HG03354 (cell line): Measurements from ENCODE around the gene SLCO1A2.
"Not testable (repeated sequence)": the region's sequence is repeated elsewhere in the genome, so short reads cannot be mapped to it uniquely, and the experiment has no call there.

Experiments
- ATAC-seq: cut with Tn5 transposase; IDR thresholded peaks from one replicate; pipeline ENCODE4 v1.9.1; 2021; ENCODE audit warnings: mild to moderate bottlenecking; ENCODE audit not compliant: unreplicated experiment, poor library complexity, severe bottlenecking

The SLCO1A2 gene, protein sequence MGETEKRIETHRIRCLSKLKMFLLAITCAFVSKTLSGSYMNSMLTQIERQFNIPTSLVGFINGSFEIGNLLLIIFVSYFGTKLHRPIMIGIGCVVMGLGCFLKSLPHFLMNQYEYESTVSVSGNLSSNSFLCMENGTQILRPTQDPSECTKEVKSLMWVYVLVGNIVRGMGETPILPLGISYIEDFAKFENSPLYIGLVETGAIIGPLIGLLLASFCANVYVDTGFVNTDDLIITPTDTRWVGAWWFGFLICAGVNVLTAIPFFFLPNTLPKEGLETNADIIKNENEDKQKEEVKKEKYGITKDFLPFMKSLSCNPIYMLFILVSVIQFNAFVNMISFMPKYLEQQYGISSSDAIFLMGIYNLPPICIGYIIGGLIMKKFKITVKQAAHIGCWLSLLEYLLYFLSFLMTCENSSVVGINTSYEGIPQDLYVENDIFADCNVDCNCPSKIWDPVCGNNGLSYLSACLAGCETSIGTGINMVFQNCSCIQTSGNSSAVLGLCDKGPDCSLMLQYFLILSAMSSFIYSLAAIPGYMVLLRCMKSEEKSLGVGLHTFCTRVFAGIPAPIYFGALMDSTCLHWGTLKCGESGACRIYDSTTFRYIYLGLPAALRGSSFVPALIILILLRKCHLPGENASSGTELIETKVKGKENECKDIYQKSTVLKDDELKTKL

DNA sequence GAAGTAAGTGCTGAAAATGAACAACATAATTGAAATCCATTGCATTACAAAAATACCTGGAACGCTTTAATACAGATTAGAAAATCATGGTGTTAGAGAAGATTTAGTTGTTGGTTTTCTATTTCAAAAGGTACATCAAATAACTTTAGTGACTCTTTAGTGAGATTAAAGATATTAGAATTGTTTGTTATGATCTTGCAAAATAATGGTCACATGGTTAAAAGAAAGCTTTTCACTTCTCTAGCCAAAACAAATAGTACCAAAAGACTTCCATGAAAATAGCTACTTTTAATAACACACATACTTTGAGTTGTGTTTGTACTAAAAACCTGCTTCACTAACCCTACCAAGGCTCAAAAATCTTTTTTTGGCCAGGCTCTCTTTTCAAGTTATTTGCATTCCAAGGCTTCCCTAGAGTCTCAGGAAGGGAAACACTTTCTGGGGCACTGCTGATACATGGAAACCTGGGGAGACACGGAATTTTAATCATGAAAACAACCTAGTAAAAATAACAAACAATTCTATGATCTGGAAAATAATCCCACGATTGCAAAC is at the start of gene SLCO1A2:
Gene SLCO1A2 (minus strand): TSS at position 147 of the 555 bp plus-strand sequence. CDS start 270 bp downstream, outside the sequence.
- ATAC-seq, result no peak

DNA sequence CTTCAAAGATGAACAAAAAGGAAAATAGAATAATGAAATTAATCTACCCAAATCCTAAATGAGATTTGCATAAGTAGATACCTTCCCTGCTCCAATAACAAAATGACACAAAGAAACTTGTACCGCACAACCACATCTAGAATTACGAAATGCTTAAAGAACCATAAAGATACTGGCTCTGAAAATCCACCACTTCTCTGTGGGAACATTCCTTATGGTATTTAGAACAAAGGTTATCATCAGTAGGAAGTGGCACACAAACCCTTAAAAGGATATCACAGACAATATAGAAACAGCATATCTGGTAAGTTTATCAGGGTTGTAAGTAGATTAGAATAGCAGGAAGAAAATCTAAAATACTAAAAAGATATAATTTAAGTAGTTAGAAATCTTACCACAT is 49.5 kb upstream of the SLCO1A2 start:
- no peak for ATAC-seq

DNA sequence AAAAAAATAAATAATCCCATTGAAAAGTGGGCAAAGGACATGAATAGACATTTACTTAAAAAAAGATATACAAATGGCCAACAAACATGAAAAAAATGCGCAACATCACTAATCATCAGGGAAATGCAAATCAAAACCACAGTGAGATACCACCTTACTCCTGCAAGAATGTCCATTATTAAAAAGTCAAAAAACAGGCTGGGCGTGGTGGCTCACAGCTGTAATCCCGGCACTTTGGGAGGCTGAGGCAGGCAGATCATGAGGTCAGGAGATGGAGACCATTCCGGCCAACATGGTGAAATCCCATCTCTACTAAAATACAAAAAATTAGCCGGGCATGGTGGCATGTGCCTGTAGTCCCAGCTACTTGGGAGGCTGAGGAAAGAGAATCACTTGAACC is 46.6 kb upstream of the SLCO1A2 start:
- not testable (repeated sequence) for ATAC-seq

DNA sequence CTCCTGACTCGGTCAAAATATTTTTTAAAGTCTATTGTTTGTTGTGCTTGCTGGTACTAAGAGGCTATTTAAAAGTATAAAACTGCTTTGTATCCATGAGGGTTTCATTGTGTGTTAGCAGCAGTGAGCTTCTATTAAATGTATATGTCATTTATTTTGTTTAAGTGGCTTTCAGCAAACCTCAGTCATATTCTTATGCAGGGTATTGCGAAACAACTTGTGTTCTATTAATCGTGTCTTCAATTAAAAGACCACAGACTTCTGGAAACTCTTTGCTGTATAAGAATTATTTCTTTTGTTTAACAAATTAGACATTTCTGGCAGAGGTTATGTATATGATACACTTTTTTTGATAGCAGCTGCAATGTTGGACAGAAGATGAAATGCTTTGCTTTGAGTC is 44.5 kb upstream of the SLCO1A2 start:
- no peak for ATAC-seq

DNA sequence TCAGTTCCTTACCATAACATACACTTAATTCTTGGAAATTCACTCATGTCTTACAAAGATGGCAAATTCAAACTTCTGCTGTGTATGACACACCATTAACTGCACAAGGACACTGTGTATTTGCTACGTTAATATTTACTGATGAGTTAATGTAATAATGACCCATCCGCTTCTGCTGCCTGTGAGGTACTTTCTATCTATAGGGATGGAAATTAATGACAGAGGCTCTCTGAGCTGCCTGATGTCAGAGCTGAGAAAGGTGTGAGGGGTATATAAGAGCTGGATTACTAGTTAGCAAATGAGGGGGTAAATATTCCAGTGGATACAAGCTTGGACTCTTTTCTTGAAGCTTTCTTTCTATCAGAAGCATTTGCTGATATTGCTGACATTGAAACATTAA is 37.9 kb upstream of the SLCO1A2 start, which contains the start of gene IAPP:
Gene IAPP (plus strand): TSS at position 301 of the 400 bp plus-strand sequence. CDS start 450 bp downstream, outside the sequence.
- no peak for ATAC-seq

DNA sequence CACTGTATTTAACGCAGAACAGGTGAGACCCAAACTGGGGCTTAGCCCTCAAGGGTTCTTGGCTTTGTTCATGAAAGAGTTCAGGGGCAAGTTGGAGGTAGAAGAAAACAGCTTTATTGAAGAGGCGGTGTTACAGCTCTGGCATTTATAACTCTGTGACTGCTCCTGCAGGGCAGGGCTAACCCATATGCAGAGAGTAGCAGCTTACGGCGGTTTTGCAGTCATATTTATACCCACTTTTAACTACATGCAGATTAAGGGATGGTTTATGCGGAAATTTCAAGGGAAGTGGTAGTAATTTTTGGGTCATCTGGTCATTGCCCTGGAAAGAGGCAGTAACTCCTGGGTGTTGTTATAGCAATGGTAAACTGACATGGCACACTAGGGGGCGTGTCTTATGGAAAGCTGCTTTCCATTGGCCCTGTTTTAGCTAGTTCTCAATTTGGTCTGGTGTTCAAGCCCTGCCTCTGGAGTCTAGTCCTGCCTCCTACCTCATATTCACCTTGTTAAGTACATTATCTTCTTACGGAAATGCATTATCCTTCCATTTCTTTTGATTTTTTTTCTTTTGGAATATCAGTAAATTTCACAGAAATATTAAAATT is 36.2 kb upstream of the SLCO1A2 start:
- no peak for ATAC-seq

DNA sequence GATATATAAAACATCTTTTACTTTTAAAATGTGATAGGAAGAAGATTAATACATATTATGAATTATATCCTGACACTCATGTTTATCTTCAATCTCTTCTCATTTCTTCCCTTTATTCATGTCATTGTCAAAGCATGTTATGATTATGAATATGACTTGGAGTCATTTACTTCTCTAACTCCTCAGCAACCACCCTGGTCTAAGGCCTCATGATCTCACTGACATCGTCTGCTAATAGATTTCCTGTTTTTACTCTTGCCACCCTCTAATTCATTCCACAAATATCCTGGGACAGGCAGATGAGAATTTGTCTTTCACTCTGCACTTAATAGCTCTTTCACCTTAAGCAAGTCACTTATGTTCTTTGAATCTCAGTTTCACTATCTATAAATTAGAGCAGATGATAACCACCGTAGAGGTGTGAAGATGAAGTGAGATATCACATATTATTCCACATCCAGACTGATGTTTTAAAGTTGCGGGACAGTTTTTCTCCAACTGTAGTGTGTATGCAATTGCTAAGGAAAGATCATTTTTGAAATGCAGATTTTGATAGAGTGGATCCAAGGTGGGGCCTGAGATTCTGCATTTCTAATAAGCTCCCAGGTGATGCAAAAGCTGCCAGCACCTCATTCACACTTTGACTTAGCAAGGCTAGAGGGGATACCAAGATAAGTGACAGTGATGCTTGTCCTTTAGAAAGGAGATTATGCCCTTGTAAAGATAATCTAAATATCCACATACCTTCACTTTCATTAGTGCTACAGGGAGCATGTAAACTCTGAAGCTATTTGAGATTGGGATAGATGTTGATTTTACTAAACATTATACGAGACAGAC is 34.6 kb upstream of the SLCO1A2 start:
- no peak for ATAC-seq

DNA sequence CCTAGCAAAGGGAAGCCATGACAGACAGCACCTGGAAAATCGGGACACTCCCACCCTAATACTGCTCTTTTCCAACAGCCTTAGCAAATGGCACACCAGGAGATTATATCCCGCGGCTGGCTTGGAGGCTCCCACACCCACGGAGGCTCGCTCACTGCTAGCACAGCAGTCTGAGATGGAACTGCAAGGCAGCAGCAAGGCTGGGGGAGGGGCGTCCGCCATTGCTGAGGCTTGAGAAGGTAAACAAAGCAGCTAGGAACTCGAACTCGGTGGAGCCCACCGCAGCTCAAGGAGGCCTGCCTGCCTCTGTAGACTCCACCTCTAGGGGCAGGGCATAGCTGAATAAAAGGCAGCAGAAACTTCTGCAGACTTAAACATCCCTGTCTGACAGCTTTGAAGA is 25.9 kb upstream of the SLCO1A2 start:
- not testable (repeated sequence) for ATAC-seq

DNA sequence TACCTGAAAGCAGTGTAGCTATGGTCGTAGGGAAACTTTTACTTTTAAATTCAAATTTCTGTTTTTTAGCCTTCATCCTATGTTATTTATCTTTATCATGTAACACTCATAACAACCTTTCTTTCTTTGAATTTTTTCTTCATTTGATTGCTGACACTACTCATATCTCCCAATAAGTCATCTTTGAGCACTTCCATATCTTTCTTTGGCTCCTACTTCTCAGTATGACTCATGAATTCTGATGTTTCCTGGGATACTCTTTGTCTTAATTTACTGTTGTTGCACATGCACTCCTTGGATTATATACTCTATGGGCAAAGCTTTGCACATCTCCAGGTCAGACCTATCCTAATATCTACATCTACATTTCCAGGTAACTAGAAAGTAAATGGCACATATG is 19.9 kb upstream of the SLCO1A2 start:
- no peak for ATAC-seq

DNA sequence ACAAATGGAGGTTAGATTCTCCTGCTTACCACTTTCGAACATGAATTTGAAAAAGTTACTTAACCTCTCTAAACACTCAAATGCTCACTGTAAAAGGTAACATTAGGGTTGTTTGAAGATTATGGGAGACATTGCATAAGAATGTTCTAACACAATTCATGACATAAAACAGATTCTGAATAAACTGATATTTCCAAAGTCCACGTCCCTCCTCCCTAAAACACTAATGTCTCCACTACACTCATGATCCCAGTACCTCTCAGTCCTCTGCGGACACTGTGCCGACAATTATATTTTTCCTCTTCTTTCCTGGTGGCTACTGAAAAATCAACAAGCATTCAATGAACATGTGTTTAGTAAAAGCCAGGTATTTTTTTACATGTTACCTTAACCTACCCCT is 19.2 kb upstream of the SLCO1A2 start:
- no peak for ATAC-seq

DNA sequence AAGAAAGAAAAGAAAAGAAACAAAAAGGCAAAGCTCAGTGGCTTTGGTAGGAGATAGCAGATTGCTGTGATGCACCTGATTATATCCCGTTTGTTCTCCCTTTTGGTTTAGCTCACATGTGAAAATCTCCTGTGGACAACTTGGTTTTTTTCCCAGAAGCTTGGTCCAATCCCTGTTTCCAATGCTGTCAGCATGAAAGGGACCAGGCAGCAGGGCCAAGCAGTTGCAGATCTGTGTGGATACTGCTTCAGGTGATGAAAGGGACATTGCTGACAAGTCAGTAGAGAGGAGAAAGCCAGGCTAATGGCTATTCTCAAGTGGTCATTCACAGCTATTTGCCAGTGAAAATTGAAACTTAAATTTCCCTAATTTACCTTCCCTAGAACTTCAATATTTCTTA is 18.8 kb upstream of the SLCO1A2 start:
- ATAC-seq, result no peak

DNA sequence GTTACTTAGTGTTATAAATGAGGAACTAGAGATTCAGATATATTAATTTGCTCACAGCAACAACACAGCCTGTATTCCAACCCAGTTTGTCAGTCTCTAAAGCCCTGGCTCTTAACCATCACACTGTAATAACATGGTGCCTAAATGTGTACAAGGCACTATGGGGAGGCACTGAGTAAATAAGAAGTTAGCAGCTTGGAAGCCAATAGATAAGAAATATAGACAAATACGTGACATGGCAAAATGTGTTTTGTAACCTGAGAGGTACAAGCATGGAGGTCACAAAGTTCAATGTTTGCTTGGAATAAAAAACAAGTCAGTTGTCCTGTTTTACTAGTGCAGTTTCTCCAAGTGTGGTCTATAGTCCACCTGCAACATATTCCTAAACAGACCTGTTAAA is 16.3 kb upstream of the SLCO1A2 start:
- no peak for ATAC-seq

DNA sequence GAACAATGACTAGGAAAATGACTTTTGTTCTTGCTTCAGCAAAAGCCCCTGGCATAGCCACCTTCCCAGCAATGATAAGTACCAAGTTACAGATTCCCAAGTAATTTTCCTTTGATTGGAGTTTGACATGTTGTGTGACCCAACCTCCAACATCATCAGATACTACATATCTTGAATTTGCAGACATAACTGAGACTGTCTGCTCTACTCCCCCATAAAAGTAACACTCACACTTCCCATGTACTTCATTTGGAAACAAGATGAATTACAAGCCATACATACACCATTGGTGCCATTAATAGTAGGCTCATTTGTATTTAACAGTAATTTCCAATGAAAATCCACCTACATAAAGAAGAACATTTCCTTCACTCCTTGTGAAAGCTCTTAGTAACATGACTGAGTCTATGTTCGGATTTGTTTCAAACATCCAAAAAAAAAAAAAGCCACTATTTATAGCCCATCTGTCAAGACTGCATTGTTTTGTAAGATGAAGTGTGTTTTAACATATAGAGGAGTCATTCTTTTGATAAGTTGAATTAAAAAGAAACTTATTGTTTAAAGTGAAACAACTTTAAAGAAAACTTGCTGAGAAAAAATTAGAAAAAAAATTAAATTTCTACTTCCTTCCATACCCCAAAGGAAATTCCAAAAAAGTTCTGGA is 12.0 kb upstream of the SLCO1A2 start:
- ATAC-seq, result no peak

DNA sequence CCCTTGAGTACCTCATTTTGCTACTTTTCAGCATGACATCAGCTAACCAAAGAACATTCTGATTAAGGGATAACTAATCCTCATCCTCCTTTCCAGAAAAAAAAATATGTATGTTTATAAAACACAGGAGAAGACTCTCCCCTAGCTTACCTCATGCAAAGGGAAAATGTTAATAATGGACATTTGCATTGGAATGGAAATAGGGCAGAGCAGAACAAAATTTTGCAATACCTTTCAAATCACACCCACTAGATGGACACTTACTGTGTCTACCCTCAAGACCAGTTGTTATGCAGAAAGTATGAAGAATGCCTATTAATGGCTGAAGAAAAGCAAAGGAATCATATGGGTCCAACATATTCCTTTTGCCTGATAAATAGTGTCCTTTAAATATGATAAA is 8.9 kb upstream of the SLCO1A2 start:
- no peak for ATAC-seq

DNA sequence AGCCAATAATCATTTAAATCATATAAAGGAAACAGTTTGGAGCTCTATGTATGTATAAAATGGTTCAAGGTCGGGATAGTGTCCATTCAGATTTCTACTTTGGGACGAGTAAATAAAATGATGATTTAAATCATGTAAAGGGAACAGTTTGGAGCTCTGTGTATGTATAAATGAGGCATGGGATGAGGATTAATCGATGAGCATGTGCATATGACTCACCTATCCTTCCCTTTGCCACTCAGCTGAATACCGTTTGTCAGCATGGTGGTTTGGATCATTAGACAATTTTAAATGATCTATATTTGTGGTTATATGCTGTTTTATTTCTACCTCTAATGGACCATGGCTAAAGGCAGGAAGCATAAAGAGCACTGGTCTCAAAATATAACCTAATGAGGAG is 7.1 kb upstream of the SLCO1A2 start:
- no peak for ATAC-seq

DNA sequence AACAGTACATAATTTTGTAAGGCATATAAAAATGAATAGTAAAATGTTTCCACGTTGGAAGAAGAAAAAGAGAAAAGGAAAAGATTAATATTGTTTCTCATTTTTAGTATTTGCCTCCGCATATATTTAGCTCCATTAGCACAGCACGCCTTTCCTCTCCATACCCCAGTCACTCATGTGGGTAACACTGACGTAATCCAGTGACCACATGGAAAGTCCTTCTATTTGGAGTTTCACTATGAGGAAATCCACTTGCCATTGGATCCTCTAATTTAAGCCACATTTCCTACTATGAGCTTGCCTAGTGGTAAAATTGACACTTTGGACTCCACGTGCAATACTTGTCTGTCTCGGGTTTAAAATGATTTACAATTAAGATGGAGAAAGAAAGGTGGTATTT is 5.7 kb upstream of the SLCO1A2 start:
- ATAC-seq, result no peak

DNA sequence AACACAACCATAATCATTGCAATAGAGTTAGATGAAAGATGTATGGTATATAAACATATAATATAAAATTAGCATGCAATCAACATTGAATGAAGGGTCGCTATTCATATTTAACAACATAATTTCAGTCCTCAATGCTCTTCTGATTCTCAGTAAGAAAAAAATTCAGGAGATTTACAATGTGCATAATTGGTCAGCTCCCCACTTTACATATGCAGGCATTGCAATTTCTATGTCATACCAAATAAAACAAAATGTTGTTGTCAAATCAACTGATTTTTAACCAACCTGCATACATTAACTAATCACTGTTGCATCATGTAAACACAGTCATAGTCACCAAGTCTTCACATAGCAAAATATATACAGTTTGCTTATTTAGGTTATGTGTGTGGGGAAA is 5.2 kb upstream of the SLCO1A2 start:
- ATAC-seq, result no peak

DNA sequence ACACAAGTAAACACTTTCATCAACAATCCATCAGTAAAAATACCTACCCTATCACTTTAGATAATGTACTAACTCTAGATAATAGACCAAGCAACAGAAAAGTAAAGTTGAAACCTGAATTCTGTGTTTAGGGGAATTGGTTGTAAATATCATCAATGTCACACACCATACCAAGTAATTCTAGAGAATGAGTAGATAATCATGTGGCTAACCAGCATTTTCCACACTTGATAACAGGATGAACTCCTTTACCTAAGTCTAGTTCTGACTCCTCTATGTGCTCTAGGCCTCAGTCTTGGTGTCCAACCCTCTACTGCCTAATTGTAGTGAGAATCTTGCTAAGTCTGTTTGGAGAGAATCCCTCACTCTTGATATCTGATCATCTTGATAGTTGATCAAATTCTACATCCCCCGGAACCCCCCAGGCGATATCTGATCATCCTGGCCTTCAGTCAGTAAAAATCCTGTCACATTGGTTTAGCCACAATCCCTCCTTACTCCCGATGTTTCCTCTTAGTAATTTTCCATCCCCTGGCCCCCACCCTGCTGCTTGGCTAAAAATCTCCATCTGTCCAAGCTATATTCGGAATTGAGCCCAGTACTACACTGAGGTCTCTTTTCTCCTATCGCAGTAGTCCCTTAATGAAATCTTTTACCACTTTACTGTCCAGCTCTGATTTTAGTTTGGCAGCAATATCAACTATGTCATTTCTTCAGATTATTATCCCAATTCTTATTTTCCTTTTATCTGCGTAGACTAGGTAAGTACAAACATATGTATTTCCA is 3.4 kb upstream of the SLCO1A2 start:
- ATAC-seq, result no peak
